ENCODE data around the gene RPGRIP1.

GRCh38 chr14:21234112-21234511 lies 45.8 kb upstream of the RPGRIP1 start:
- TF ChIP-seq ARNT (IDR thresholded peaks at IDR 0.05) (no peak), SUZ12 (IDR thresholded peaks at IDR 0.05) (no peak)
